Lower leg skin (tissue), 4 donors: ENCODE measurements around the gene MYOD1. TPM values are rescaled to one million over a fixed set of nuclear protein-coding genes. Genes with fewer than 3 reads are reported as not detected.

ENCODE experiments used
- DNase-seq, 2 donors: peaks; one replicate each; pipeline ENCODE4 v3.0.0-alpha.2; 2019; ENCODE audit warnings: low spot score in 2 of 2
- H3K4me3 ChIP-seq: fragments of 200-600 bp; sonication (generic); 2 replicates; pipeline ENCODE4 v1.5.1; 2017; ENCODE audit warnings: mild to moderate bottlenecking, low read depth; ENCODE audit not compliant: poor library complexity, severe bottlenecking
- CTCF ChIP-seq, 3 donors: fragments of 450-650 bp; IDR thresholded peaks; one replicate each; pipeline ENCODE4 v1.5.1; 2016; ENCODE audit warnings: antibody characterized with exemption in 3 of 3, mild to moderate bottlenecking in 3 of 3, moderate library complexity in 2 of 3
- POLR2A ChIP-seq, 2 donors: fragments of 450-650 bp; IDR thresholded peaks; one replicate each; pipeline ENCODE4 v1.6.1; 2016 to 2017; ENCODE audit warnings: antibody characterized with exemption in 2 of 2, mild to moderate bottlenecking in 1 of 2, moderate library complexity in 1 of 2
- WGBS, 2 donors: methylation state at CpG; one replicate each; pipeline ENCODE4 v1.1.5; 2018; 5-methylcytosine and 5-hydroxymethylcytosine counted together
- intact Hi-C: fragments of 100-400 bp; cut with DNase I; formaldehyde crosslinking; loops from one replicate; pipeline ENCODE4 v1.15.0; 2023; ENCODE audit warnings: low total_unique reads
- total RNA-seq, 4 donors: library from RNA; depleted of rRNA; stranded (reverse); fragments of >200 nt; gene quantifications; one replicate each; pipeline ENCODE4 v1.1.0, GENCODE V29; 2016

Gene MYOD1
- total RNA-seq, 4 donors from 2014 or later = not detected

GRCh38 chr11:17751558-17751957, 32.2 kb downstream of the MYOD1 start:
- TF ChIP-seq CTCF (IDR thresholded peaks at IDR 0.05) (no peak), POLR2A (IDR thresholded peaks at IDR 0.05) (no peak)
- H3K4me3 ChIP-seq = no peak overlapping the region
- DNase-seq = no peak
- 78 to 82% methylated on average over 2 of the region's 2 CpGs for WGBS, 2 donors
- intact Hi-C loops = no loop called here

GRCh38 chr11:17752144-17752543, 32.8 kb downstream of the MYOD1 start:
- H3K4me3 ChIP-seq = no peak overlapping the region
- no peak for TF ChIP-seq CTCF (IDR thresholded peaks at IDR 0.05)
- TF ChIP-seq POLR2A (IDR thresholded peaks at IDR 0.05) = no peak
- 68 to 71% methylated on average over 7 of the region's 7 CpGs for WGBS, 2 donors
- intact Hi-C loops = no loop called here
- DNase-seq = no peak

- DNase-seq = no peak
- WGBS, 2 donors = 79 to 87% methylated on average over 2 to 5 of the region's 5 CpGs
- H3K4me3 ChIP-seq = no peak overlapping the region
- no peak for TF ChIP-seq CTCF (IDR thresholded peaks at IDR 0.05)
- no peak for TF ChIP-seq POLR2A (IDR thresholded peaks at IDR 0.05)
- intact Hi-C loops = no loop called here
These were observed 33.8 kb downstream of the MYOD1 start for GRCh38 chr11:17753153-17753552.

DNA sequence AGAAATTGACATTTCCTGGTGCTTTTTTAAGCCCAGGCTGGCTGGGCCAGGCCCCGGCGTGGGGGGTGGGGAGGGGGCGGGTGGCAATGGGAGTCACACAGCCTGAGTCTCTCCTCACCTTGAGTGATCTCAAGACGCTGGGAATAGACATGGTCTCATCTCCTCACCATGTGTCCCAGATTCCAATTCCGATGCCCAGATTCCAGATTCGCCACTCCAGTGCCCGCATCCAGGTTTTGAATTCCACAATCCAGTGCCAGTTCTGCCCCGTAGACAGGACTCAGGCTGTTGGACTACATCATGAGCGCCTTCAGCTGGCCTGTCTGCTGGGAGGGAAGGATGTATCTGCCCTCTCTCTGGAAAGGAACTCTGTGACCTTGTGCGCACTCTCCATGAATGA, 34.3 kb downstream of the MYOD1 start:
- H3K4me3 ChIP-seq = no peak overlapping the region
- DNase-seq = no peak
- intact Hi-C loops = no loop called here
- TF ChIP-seq CTCF (IDR thresholded peaks at IDR 0.05) = no peak
- TF ChIP-seq POLR2A (IDR thresholded peaks at IDR 0.05) = no peak
- 84 to 86% methylated on average over 10 of the region's 10 CpGs for whole genome bisulfite sequencing, 2 donors

- 82 to 84% methylated on average over 3 of the region's 3 CpGs for WGBS, 2 donors
- no peak overlapping the region for H3K4me3 ChIP-seq
- intact Hi-C loops = no loop called here
- no peak for DNase-seq
- no peak for TF ChIP-seq POLR2A (IDR thresholded peaks at IDR 0.05)
- TF ChIP-seq CTCF (IDR thresholded peaks at IDR 0.05) = no peak
These were observed 36.5 kb downstream of the MYOD1 start for GRCh38 chr11:17755891-17756290.
